ENCODE measurements around the gene MAD1L1.

Gene MAD1L1

DNA sequence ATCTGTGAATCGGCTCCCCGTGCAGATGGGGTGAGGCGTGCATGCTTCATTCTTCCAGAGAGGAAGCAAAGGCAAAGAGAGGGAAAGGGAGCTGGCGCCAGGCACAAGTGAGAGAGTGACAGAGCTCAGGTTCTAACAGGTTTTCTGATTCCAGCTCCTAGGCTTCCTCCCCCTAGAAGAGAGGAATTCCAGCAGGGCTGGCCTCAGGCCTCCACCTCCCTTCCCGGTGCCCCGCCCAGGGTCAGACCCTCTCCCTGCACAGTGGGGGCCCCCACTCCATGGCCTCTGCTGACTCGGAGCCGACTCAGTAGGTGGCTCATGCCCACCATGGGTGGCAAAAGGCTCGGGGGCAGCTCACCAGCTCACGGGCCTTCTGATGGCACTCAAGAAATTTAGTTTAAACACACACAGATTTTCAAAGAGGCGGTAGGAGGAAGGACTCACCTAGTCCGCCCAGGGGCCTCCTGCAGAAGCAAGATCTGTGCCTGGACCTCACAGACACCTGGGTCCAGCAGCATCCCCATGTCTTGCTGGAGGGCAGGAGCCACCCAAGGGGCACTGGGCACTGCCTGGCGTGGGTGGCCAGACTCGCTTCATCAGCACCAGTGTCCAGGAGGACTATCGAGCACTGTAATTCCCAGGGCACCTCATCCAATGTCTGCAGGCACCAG, 183.5 kb downstream of the MAD1L1 start:
- no peak for DNase-seq (ENCODE audit: low read depth)
- TF ChIP-seq, protein P1, sequence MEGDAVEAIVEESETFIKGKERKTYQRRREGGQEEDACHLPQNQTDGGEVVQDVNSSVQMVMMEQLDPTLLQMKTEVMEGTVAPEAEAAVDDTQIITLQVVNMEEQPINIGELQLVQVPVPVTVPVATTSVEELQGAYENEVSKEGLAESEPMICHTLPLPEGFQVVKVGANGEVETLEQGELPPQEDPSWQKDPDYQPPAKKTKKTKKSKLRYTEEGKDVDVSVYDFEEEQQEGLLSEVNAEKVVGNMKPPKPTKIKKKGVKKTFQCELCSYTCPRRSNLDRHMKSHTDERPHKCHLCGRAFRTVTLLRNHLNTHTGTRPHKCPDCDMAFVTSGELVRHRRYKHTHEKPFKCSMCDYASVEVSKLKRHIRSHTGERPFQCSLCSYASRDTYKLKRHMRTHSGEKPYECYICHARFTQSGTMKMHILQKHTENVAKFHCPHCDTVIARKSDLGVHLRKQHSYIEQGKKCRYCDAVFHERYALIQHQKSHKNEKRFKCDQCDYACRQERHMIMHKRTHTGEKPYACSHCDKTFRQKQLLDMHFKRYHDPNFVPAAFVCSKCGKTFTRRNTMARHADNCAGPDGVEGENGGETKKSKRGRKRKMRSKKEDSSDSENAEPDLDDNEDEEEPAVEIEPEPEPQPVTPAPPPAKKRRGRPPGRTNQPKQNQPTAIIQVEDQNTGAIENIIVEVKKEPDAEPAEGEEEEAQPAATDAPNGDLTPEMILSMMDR (conservative IDR thresholded peaks at IDR 0.05; ENCODE audit: control insufficient read depth, insufficient read depth, low read depth, low read length) = no peak
- no peak overlapping the region for H3K4me3 ChIP-seq (ENCODE audit: control insufficient read depth, low read depth, low read length)

DNA sequence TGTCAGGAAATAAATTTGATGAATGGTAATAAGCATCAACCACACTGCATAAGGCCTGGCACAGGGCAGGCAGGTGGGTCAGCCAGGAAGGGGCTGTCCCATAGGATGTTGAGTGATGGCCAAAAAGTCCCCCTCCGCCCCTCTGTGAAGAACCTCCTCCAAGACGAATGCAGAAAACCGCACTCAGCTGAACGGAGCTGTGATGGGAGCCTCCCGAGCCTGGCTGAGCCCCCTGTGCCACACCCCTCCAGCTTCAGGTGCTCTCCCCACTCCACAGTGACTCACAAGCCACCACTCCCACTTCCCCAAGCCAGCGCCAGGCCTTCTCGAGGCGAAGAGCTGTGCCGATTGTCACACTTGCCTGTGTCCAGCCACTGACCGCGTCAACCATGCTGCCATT, 184.2 kb downstream of the MAD1L1 start:
- TF ChIP-seq, protein P1 (conservative IDR thresholded peaks at IDR 0.05; ENCODE audit: control insufficient read depth, insufficient read depth, low read depth, low read length) = no peak
- H3K4me3 ChIP-seq (ENCODE audit: control insufficient read depth, low read depth, low read length) = no peak overlapping the region
- no peak for DNase-seq (ENCODE audit: low read depth)

DNA sequence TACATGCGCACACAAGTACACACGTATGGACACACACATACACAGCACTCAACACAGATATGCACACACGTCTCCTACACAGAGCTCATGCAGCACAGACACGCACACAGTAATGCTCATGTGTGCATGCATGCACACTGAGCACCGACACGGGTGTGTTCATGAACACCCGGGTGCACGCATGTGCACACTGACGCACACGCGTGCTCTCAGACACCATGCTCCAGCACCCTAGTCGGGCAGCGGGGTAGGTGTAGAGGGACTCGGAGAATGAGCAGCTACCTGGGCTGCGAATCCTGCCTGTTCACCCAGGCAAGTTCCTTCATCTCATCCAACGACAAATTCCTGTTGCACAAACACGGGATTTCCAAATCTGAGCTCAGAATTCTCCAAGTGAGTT, 184.7 kb downstream of the MAD1L1 start:
- TF ChIP-seq, protein P1 (conservative IDR thresholded peaks at IDR 0.05; ENCODE audit: control insufficient read depth, insufficient read depth, low read depth, low read length) = no peak
- DNase-seq (ENCODE audit: low read depth) = no peak
- no peak overlapping the region for H3K4me3 ChIP-seq (ENCODE audit: control insufficient read depth, low read depth, low read length)

DNA sequence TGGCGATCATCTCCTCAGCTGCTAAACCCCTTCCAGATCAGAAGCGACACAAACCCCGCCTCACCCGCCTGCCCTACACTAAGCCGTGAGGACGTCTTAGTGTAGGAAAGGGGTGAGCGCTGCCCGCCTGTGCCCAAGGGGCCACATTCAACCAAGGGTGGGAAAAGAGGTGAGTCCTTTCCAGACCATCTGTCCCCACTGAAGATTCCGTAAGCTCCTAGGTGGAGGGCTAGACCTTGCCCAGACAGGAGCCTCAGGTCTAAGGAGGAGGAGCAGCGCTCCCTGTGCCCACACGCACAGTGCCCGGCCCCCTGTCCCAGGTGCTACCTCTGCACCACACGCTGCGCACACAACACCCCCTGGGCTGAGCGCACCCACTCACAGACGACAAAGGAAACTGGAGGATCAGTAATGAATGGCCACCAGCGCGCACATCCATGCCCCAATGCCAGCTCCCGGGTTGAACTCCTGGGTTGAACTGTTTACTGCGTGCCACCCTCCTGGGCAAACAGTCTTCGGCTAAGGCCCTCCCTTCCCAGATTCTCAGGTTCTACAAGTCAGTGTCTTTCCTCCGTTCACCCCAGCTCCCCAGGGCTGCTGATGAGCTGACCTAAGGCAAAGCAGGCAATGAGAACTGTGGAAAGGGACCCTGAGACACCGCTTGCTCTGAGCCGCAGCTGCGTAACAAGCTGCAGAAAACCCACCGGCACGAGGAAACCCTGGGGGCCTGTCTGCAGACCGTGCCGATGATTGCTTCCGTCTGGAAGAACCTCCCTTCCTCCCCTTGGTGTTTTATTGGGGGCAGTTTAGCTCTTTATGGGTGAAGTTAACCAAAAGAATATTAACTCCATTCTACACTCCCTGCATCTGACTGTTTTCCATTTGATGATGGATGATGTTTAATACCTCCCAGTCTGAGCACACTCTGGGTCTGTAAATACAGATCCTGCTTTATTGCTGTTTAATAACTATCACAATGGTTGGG, 185.9 kb downstream of the MAD1L1 start:
- TF ChIP-seq, protein P1 (conservative IDR thresholded peaks at IDR 0.05; ENCODE audit: control insufficient read depth, insufficient read depth, low read depth, low read length) = no peak
- DNase-seq (ENCODE audit: low read depth) = no peak
- no peak overlapping the region for H3K4me3 ChIP-seq (ENCODE audit: control insufficient read depth, low read depth, low read length)

DNA sequence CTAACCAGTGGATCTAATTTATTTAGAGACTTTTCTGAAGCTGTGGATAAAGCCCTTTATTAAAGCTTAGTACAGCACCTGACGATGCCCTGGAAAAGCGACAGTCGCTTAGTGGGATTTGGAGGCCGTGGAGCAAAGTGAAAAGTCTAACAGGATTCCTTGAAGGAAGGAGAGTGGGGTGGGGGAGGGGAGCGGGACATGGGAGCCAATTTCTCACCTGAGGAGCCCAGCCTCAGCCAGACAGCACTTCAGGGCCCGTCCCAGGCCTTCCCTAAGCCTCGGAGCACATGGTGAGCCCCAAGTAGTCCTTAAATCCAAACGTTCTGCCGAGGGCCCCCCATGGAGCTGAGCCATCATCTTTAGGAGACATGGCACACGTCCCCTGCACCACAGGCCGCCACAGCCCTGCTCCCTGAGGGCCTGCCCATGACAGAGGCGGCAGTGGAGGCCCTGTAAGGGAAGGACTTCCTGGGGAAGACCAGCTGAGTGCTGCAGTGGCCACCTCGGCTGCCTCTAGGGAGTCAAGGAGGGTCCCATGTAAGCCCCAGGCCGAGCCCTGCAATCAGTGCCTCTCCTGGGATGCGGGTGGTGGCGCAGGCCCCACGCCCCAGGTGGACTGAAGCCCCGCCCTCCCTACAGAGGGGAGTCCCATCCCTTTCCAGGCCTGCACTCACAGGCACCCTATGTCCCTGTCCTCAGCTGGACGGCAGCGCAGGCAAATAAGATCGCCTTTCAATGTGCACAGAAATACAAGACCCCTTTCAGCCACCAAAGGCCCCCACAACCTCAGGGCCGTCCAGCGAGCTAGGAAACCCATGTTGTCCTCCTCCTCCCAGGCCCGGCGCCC, 187.0 kb downstream of the MAD1L1 start:
- no peak overlapping the region for H3K4me3 ChIP-seq (ENCODE audit: control insufficient read depth, low read depth, low read length)
- TF ChIP-seq, protein P1 (conservative IDR thresholded peaks at IDR 0.05; ENCODE audit: control insufficient read depth, insufficient read depth, low read depth, low read length) = no peak
- DNase-seq (ENCODE audit: low read depth) = no peak

DNA sequence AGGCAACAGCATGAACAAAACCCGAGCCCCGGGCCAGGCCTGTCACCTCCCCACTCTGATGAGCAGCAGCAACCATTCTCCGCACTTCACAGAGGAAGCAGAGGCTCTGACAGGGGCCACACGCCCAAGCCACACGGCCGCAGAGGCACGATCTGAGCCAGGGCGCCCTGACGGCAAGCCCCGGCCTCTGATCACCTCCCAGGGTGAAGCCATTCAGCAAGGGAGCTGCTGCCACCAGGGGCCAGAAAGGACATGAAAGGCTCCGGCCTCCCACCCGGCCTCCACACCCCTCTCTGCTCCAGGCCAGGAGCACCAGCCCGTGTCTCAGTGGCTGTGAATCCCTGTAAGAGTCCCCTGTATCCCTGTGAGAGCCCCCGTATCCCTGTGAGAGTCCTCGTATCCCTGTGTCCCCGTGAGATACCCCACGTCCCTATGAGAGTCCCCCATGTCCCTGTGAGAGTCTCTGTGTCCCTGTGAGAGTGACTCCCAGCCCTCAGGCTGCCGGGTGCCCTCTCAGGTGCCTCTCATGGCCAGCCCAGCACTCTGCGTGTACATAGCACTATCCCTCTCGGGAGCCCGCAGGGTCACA, 187.8 kb downstream of the MAD1L1 start:
- H3K4me3 ChIP-seq (ENCODE audit: control insufficient read depth, low read depth, low read length) = no peak overlapping the region
- TF ChIP-seq, protein P1 (conservative IDR thresholded peaks at IDR 0.05; ENCODE audit: control insufficient read depth, insufficient read depth, low read depth, low read length) = no peak
- no peak for DNase-seq (ENCODE audit: low read depth)

Measured in fibroblast of mammary gland (primary cell).